ENCODE measurements around the gene CHRM1. TPM values are rescaled to one million over a fixed set of nuclear protein-coding genes. Genes with fewer than 3 reads are reported as not detected.
A peak's percentile ranks its signal among the peaks of the same experiment; 100 is the strongest.

CHRM1 gene
- total and polyA plus RNA-seq, 2 of the 13 experiments (the other 11 are each of a cell fraction or from before 2014, with no cell fraction given) = not detected

DNA sequence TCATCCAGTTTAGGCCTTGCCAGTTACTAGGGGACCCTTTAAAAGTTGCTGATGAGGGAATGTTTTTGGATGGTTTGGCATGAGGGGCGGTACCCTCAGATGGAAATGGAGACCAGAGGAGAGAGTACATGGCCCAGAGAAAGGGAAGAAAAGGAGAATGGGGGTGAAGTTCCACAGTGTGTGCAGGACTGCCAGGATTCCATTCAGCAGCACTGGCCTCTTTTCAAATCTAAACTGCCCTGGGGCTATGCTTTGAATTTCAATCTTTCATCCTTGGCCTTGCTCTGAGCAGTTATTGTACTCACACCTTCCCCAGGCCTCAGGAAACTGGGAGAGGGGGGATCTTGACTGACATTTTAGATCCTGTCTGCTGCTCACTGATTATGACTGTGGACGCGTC, 37.5 kb downstream of the CHRM1 start:
- Histone ChIP-seq H3K9me3 (ENCODE audit: low read length) (no peaks in the 10 kb centered on the region), H3K36me3 (replicated peaks in 1 of 2; ENCODE audit: control insufficient read depth in 1 of 2, insufficient read depth in 2 of 2, low read length in 2 of 2) (peaks cover 25 to 74% of the 10 kb centered on the region in 2 experiments), H2AFZ (ENCODE audit: low read length) (no peak overlapping the region), H3K4me2 (ENCODE audit: low read depth, low read length) (peak overlapping the region; percentile 81), H3K27ac (ENCODE audit: extremely low read length, insufficient read depth, low read length) (peak overlapping the region; percentile 93), H3K4me3 (replicated peaks in 1 of 3; ENCODE audit: insufficient read depth in 1 of 3, low read depth in 2 of 3, low read length in 3 of 3) (peak overlapping the region; percentile 18 to 99 (median 92); a peak in 5 of 6 replicates), H4K20me1 (ENCODE audit: insufficient read depth, low read length) (peaks cover 28% of the 10 kb centered on the region; the same call in 1 of the 2 replicates), H3K27me3 (ENCODE audit: control insufficient read depth in 1 of 2, insufficient read depth in 2 of 2, low read length in 2 of 2) (no peaks in the 10 kb centered on the region; a peak in 1 of 5 replicates), H3K79me2 (ENCODE audit: insufficient read depth, low read length) (peaks cover 58% of the 10 kb centered on the region), H3K4me1 (ENCODE audit: insufficient read depth, low read length) (peaks cover 82% of the 10 kb centered on the region), H3K9ac (ENCODE audit: insufficient read depth, low read depth, low read length) (peak overlapping the region; percentile 92)
- no TSS peak for BruUV-seq (replicated peaks)
- in situ Hi-C loops (cut with HindIII; ENCODE audit: extremely low pct_ligation_motif_present, low pct_unique_long_range_greater_than_20kb) = no loop called here
- WGBS (ENCODE audit: low lambda C conversion rate) = 95% methylated on average over 3 of the region's 3 CpGs
- no peak for TF ChIP-seq ZNF3 (CRISPR knock-in tag; IDR thresholded peaks at IDR 0.05)
- 0 out of 2 replicates have a peak, but pooled peaks have one; percentile 26 for TF ChIP-seq RBFOX2 (IDR thresholded peaks at IDR 0.05; ENCODE audit: low read depth, low read length)
- DNase-seq (ENCODE audit: low spot score) = no peak
- no peak for ATAC-seq
- ChIA-PET CTCF (ENCODE audit: low intra/inter-chr PET ratio, low total read pairs) (no interaction called here), POLR2A (interaction anchor here (0.9 to 5.8 kb wide), 4 partner anchors 27 to 156 kb away, joined by 4 to 90 read pairs (median 6); partner anchors contain the start of genes TTC9C and WDR74)
- FAIRE-seq = no peak
- intact Hi-C loops (cut with micrococcal nuclease; ENCODE audit: unreplicated experiment) = loop anchor here (1.0 kb wide), 1 partner anchor 29 kb away; no protein-coding TSS in a partner anchor

DNA sequence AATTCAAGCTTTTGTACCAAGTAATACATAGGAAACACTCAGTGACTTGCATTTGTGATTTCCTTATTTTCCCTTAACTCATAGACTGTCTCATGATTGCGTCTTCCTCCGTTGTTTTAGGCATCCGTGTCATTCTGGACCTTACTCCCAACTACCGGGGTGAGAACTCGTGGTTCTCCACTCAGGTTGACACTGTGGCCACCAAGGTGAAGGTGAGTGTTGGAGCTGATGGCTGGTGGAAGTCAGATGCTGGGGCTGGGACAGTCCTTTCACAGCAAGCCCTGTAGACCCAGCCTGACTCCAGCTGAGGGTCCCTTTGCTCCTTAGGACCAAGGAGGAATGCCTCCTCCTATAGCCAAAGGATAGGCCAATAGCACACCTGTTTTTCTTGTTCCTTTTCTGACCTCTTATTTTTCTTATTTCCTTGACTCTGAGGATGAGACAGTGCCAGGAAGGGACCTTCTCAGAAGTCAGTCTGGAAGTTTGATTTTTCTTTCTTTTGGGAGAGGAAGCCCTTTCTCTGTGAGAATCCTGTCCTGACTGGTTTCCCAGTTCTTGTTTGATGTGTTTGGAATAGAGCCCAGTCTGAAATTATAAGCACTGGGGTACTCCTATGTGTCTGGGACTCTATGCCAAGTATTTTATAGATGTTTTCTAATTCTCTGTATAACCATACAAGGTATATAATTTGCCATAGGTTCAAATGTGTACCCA, 38.2 kb downstream of the CHRM1 start:
- peak overlapping the region; percentile 93 for H3K27ac ChIP-seq (ENCODE audit: extremely low read length, insufficient read depth, low read length)
- peaks cover 22% of the 10 kb centered on the region; the same call in 1 of the 2 replicates for H4K20me1 ChIP-seq (ENCODE audit: insufficient read depth, low read length)
- ATAC-seq (no peak), DNase-seq (ENCODE audit: low spot score) (no peak), FAIRE-seq (no peak)
- peaks cover 58% of the 10 kb centered on the region for H3K79me2 ChIP-seq (ENCODE audit: insufficient read depth, low read length)
- H3K9ac ChIP-seq (ENCODE audit: insufficient read depth, low read depth, low read length) = peak overlapping the region; percentile 92
- CTCF ChIA-PET (ENCODE audit: low intra/inter-chr PET ratio, low total read pairs) = no interaction called here
- TF ChIP-seq MEIS1 (CRISPR knock-in tag; IDR thresholded peaks at IDR 0.05; ENCODE audit: borderline replicate concordance) (no peak), POLR2AphosphoS5 (IDR thresholded peaks at IDR 0.05; ENCODE audit: low read depth, low read length) (peak; percentile 19; the same call in 1 of the 2 replicates), ZNF263 (CRISPR knock-in tag; IDR thresholded peaks at IDR 0.05) (no peak)
- H3K9me3 ChIP-seq (ENCODE audit: low read length) = no peaks in the 10 kb centered on the region
- H3K4me3 ChIP-seq (replicated peaks in 1 of 3; ENCODE audit: insufficient read depth in 1 of 3, low read depth in 2 of 3, low read length in 3 of 3) = peak overlapping the region; percentile 92 to 99 (median 94); a peak in 5 of 6 replicates
- no peak overlapping the region for H2AFZ ChIP-seq (ENCODE audit: low read length)
- H3K4me2 ChIP-seq (ENCODE audit: low read depth, low read length) = peak overlapping the region; percentile 81
- H3K4me1 ChIP-seq (ENCODE audit: insufficient read depth, low read length) = peaks cover 75% of the 10 kb centered on the region
- 55% methylated on average over 5 of the region's 5 CpGs for WGBS (ENCODE audit: low lambda C conversion rate)
- no peaks in the 10 kb centered on the region; a peak in 1 of 5 replicates for H3K27me3 ChIP-seq (ENCODE audit: control insufficient read depth in 1 of 2, insufficient read depth in 2 of 2, low read length in 2 of 2)
- in situ Hi-C loops (cut with HindIII; ENCODE audit: extremely low pct_ligation_motif_present, low pct_unique_long_range_greater_than_20kb) (no loop called here), intact Hi-C loops (cut with micrococcal nuclease; ENCODE audit: unreplicated experiment) (no loop called here)
- POLR2A ChIA-PET = interaction anchor here (2.4 to 5.8 kb wide), 4 partner anchors 10 to 42 kb away, joined by 8 to 90 read pairs (median 40); partner anchors contain the start of gene WDR74
- H3K36me3 ChIP-seq (replicated peaks in 1 of 2; ENCODE audit: control insufficient read depth in 1 of 2, insufficient read depth in 2 of 2, low read length in 2 of 2) = peaks cover 23 to 70% of the 10 kb centered on the region in 2 experiments
- BruUV-seq (replicated peaks) = no TSS peak

All from HepG2 (cell line).